BLaER1 treated with 17β-estradiol and CSF1 and Interleukin-3, amounts not matched to agents 10 nM and 100 nM (cell line): ENCODE results near the gene SGMS2.

Experiments used
- H3K27ac ChIP-seq, 11 experiments: shearing (Covaris generic); formaldehyde crosslinking; 2 replicates each; pipeline ENCODE4 v1.8.1; 2022
- H3K27me3 ChIP-seq, 11 experiments: shearing (Covaris generic); formaldehyde crosslinking; 2 replicates each; pipeline ENCODE4 v1.8.1; 2022
- H3K36me3 ChIP-seq, 11 experiments: shearing (Covaris generic); formaldehyde crosslinking; 2 replicates each; pipeline ENCODE4 v1.8.1; 2022
- H3K4me1 ChIP-seq, 10 experiments: shearing (Covaris generic); formaldehyde crosslinking; 2 replicates each; pipeline ENCODE4 v1.8.1; 2022
- H3K4me2 ChIP-seq, 11 experiments: shearing (Covaris generic); formaldehyde crosslinking; 2 replicates each; pipeline ENCODE4 v1.8.1; 2022
- H3K4me3 ChIP-seq, 10 experiments: shearing (Covaris generic); formaldehyde crosslinking; 2 replicates each; pipeline ENCODE4 v1.8.1; 2022
- H3K9ac ChIP-seq, 11 experiments: shearing (Covaris generic); formaldehyde crosslinking; 2 replicates each; pipeline ENCODE4 v1.8.1; 2022
- H3K9me3 ChIP-seq, 11 experiments: shearing (Covaris generic); formaldehyde crosslinking; replicated peaks in 1 of 11; 2 replicates each; pipeline ENCODE4 v1.8.1; 2022
- H4K20me1 ChIP-seq, 11 experiments: shearing (Covaris generic); formaldehyde crosslinking; 2 replicates each; pipeline ENCODE4 v1.8.1; 2022
- Cebpa-rat ChIP-seq, 11 experiments: shearing (Covaris generic); IDR thresholded peaks; 2 replicates each; pipeline ENCODE4 v1.8.1; 2022

SGMS2 gene

GRCh38 chr4:107870916-107871786 lies 46.4 kb downstream of the SGMS2 start:
- Histone ChIP-seq H3K9me3 (no peaks in the 10 kb centered on the region), H3K36me3 (no peaks in the 10 kb centered on the region), H3K27me3 (no peaks in the 10 kb centered on the region), H3K4me3 (no peak overlapping the region), H4K20me1 (no peaks in the 10 kb centered on the region), H3K9ac (no peak overlapping the region), H3K4me1 (no peaks in the 10 kb centered on the region), H3K27ac (no peak overlapping the region), H3K4me2 (no peak overlapping the region)
- TF ChIP-seq Cebpa-rat (IDR thresholded peaks at IDR 0.05): no peak

GRCh38 chr4:107874024-107874423 lies 49.3 kb downstream of the SGMS2 start:
- no peak overlapping the region for H3K4me2 ChIP-seq
- no peak overlapping the region for H3K9ac ChIP-seq
- H4K20me1 ChIP-seq: no peaks in the 10 kb centered on the region
- no peaks in the 10 kb centered on the region for H3K4me1 ChIP-seq
- no peak for TF ChIP-seq Cebpa-rat (IDR thresholded peaks at IDR 0.05)
- no peaks in the 10 kb centered on the region for H3K9me3 ChIP-seq
- H3K36me3 ChIP-seq: no peaks in the 10 kb centered on the region
- H3K27me3 ChIP-seq: no peaks in the 10 kb centered on the region
- H3K4me3 ChIP-seq: no peak overlapping the region
- no peak overlapping the region for H3K27ac ChIP-seq

- H3K4me3 ChIP-seq: no peak overlapping the region
- H3K4me1 ChIP-seq: no peaks in the 10 kb centered on the region
- no peak overlapping the region for H3K9ac ChIP-seq
- H3K27me3 ChIP-seq: no peaks in the 10 kb centered on the region
- no peaks in the 10 kb centered on the region for H3K9me3 ChIP-seq
- no peak overlapping the region for H3K4me2 ChIP-seq
- H3K27ac ChIP-seq: no peak overlapping the region
- no peaks in the 10 kb centered on the region for H3K36me3 ChIP-seq
- TF ChIP-seq Cebpa-rat (IDR thresholded peaks at IDR 0.05): no peak
- H4K20me1 ChIP-seq: no peaks in the 10 kb centered on the region
Observed at GRCh38 chr4:107876099-107876498, 51.4 kb downstream of the SGMS2 start.

GRCh38 chr4:107877361-107877760 lies 52.6 kb downstream of the SGMS2 start:
- TF ChIP-seq Cebpa-rat (IDR thresholded peaks at IDR 0.05): no peak
- H3K9ac ChIP-seq: no peak overlapping the region

GRCh38 chr4:107885865-107886264 lies 61.1 kb downstream of the SGMS2 start:
- H3K9me3 ChIP-seq: peaks cover 46 to 54% (median 47%) of the 10 kb centered on the region in 11 experiments
- H3K27me3 ChIP-seq: no peaks in the 10 kb centered on the region
- H4K20me1 ChIP-seq: no peaks in the 10 kb centered on the region
- no peak for TF ChIP-seq Cebpa-rat (IDR thresholded peaks at IDR 0.05)
- H3K4me3 ChIP-seq: no peak overlapping the region
- H3K4me1 ChIP-seq: no peaks in the 10 kb centered on the region
- H3K27ac ChIP-seq: no peak overlapping the region
- no peaks in the 10 kb centered on the region for H3K36me3 ChIP-seq
- H3K4me2 ChIP-seq: no peak overlapping the region
- H3K9ac ChIP-seq: no peak overlapping the region

More at GRCh38 chr4:107877361-107877760, 52.6 kb downstream of the SGMS2 start:
- Histone ChIP-seq H3K4me2 (no peak overlapping the region), H3K9me3 (no peaks in the 10 kb centered on the region), H3K36me3 (no peaks in the 10 kb centered on the region), H4K20me1 (no peaks in the 10 kb centered on the region), H3K4me1 (no peaks in the 10 kb centered on the region), H3K27me3 (no peaks in the 10 kb centered on the region), H3K27ac (no peak overlapping the region), H3K4me3 (no peak overlapping the region)

GRCh38 chr4:107888237-107888636 lies 63.5 kb downstream of the SGMS2 start:
- Histone ChIP-seq H3K27me3 (no peaks in the 10 kb centered on the region), H3K36me3 (no peaks in the 10 kb centered on the region), H3K4me2 (no peak overlapping the region), H4K20me1 (no peaks in the 10 kb centered on the region), H3K4me3 (no peak overlapping the region), H3K9me3 (peaks cover 47 to 59% (median 55%) of the 10 kb centered on the region in 11 experiments), H3K4me1 (no peaks in the 10 kb centered on the region), H3K9ac (no peak overlapping the region), H3K27ac (no peak overlapping the region)
- no peak for TF ChIP-seq Cebpa-rat (IDR thresholded peaks at IDR 0.05)

GRCh38 chr4:107890779-107891178 lies 66.0 kb downstream of the SGMS2 start:
- H3K4me2 ChIP-seq: no peak overlapping the region
- no peak for TF ChIP-seq Cebpa-rat (IDR thresholded peaks at IDR 0.05)
- peaks cover 45 to 55% (median 51%) of the 10 kb centered on the region in 11 experiments for H3K9me3 ChIP-seq

GRCh38 chr4:107891299-107891698 lies 66.6 kb downstream of the SGMS2 start:
- Histone ChIP-seq H3K27me3 (no peaks in the 10 kb centered on the region), H3K9ac (no peak overlapping the region), H3K4me3 (no peak overlapping the region), H3K27ac (no peak overlapping the region), H3K4me1 (no peaks in the 10 kb centered on the region), H3K36me3 (no peaks in the 10 kb centered on the region), H3K4me2 (no peak overlapping the region), H4K20me1 (no peaks in the 10 kb centered on the region), H3K9me3 (peaks cover 40 to 51% (median 46%) of the 10 kb centered on the region in 11 experiments)
- peak in 2 of 11 experiments; percentile 11 to 15; a peak in 1 of 22 replicates for TF ChIP-seq Cebpa-rat (IDR thresholded peaks at IDR 0.05)

More at GRCh38 chr4:107890779-107891178, 66.0 kb downstream of the SGMS2 start:
- no peak overlapping the region for H3K9ac ChIP-seq
- no peak overlapping the region for H3K27ac ChIP-seq
- no peaks in the 10 kb centered on the region for H4K20me1 ChIP-seq
- no peaks in the 10 kb centered on the region for H3K4me1 ChIP-seq
- H3K27me3 ChIP-seq: no peaks in the 10 kb centered on the region
- no peaks in the 10 kb centered on the region for H3K36me3 ChIP-seq
- H3K4me3 ChIP-seq: no peak overlapping the region

GRCh38 chr4:107893171-107894137 lies 68.7 kb downstream of the SGMS2 start:
- H3K4me2 ChIP-seq: no peak overlapping the region
- H3K9me3 ChIP-seq: peaks cover 19 to 30% (median 25%) of the 10 kb centered on the region in 11 experiments
- no peak overlapping the region for H3K9ac ChIP-seq
- H3K36me3 ChIP-seq: no peaks in the 10 kb centered on the region
- no peak overlapping the region for H3K4me3 ChIP-seq
- no peaks in the 10 kb centered on the region for H4K20me1 ChIP-seq
- H3K27ac ChIP-seq: no peak overlapping the region
- no peaks in the 10 kb centered on the region for H3K4me1 ChIP-seq
- TF ChIP-seq Cebpa-rat (IDR thresholded peaks at IDR 0.05): no peak
- no peaks in the 10 kb centered on the region for H3K27me3 ChIP-seq
